ENCODE measurements around the gene PTPN2. TPM values are rescaled to one million over a fixed set of nuclear protein-coding genes. Genes with fewer than 3 reads are reported as not detected.
"Not testable (repeated sequence)": the region's sequence is repeated elsewhere in the genome, so short reads cannot be mapped to it uniquely, and the experiment has no call there.

Gene PTPN2
- 34.4 and 38.8 TPM in 2 replicates for total RNA-seq (2014; rRNA removed; shearing (Covaris generic))
- polyA plus RNA-seq (2014; cell fraction: nucleus; rRNA removed) = 23.2 and 39.6 TPM in 2 replicates

DNA sequence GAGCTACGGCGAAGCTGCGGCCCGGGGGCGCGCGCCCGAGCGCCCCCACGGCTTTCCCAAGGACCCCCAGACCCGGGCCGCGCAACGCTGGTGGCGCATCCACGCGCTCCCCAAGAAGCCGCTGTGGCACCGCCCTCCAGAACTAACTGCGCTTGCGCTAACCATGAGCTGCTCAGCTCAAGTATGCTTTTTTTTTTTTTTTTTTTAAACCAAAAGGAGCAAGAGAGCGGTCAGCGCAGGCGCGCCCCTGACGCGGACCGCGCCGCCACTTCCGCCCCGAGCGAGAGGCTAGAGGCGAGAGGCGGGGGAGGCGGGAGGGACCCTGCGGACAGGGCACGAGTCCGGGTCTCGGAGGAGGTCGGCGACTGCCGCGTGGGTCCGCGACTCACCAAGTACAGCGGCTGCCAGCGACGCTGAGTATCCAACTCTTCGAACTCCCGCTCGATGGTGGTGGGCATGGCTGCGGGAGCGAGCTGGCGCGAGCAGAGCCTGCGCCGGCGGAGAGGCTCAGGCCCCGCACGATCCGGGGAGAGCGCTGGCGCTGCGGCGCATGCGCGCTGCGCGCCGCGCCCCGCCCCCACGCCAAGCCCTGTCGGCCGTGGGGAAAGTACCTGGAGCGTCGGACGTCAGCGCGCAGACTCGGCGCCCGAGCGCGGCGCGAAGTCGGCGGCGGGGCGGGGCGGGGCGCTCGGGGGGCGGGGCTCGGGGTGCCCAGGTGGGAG, at the start of gene PTPN2:
PTPN2 (minus strand) TSS at position 554 of the 722 bp plus-strand sequence; CDS start at position 458, 96 bp downstream.
- peak; percentile 88 for DNase-seq (ENCODE audit: extremely low read depth, low read depth)

GRCh38 chr18:12933327-12933726, 49.3 kb upstream of the PTPN2 start:
- DNase-seq (ENCODE audit: extremely low read depth, low read depth) = no peak

DNA sequence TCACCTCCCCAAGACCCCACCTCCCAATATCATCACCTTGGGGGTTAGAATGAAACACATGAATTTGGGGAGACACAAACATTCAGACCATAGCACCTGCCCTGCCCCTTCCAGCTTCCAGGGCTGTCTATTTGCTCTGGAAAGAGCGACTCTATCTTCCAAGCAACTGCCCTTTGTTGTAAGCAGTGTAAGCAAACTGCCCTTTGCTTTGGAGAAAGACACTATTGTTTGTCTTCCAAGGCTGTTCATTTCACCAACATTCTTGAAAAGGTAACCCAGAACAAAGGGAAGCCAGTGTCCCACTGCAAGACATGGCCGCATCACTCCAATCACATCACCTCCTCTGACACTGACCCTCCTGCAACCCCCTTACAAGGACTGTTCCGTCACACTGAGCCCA, 46.9 kb upstream of the PTPN2 start:
- no peak for DNase-seq (ENCODE audit: extremely low read depth, low read depth)

GRCh38 chr18:12930376-12930775, 46.3 kb upstream of the PTPN2 start:
- DNase-seq (ENCODE audit: extremely low read depth, low read depth) = no peak

- DNase-seq (ENCODE audit: extremely low read depth, low read depth) = no peak
Observed at GRCh38 chr18:12929477-12930083, 45.5 kb upstream of the PTPN2 start.

DNA sequence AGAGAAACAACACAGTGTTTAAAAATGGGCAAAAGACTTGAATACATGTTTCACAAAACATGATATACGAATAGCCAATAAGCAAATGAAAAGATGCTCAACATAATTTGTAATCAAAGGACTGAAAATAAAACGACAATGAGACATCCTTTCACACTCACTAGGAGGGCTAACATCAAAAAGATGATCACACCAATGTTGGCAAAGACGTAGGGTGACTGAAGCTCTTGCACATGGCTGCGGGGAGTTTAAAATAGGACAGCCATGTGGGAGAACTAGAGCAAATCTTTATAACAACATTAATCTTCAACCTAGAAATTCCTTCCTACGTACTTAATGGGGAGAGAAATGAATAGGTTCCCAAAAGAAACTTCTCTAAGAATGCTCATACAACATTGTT, 44.6 kb upstream of the PTPN2 start:
- DNase-seq (ENCODE audit: extremely low read depth, low read depth) = no peak

DNA sequence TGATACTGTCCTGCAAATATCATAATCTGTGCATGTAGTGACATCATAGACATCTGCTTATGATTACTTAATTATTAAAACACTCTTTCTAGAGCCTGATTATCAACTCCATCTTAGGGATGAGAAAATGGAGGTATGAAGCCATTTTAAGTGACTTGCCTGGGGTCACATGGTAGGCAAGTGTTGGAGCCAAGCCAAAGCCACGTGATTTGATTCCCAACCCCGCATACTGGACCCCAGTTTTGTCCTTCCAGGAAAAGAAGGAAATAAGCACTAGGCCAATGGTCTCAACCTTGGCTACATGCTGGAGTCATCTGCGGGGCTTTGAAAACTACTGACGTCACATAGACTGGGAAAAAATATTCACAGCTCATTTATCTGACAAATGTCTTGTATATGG, 44.2 kb upstream of the PTPN2 start:
- DNase-seq (ENCODE audit: extremely low read depth, low read depth) = no peak

- no peak for DNase-seq (ENCODE audit: extremely low read depth, low read depth)
Observed at GRCh38 chr18:12924616-12925015, 40.6 kb upstream of the PTPN2 start.

GRCh38 chr18:12922266-12922665, 38.2 kb upstream of the PTPN2 start:
- no peak for DNase-seq (ENCODE audit: extremely low read depth, low read depth)

- no peak for DNase-seq (ENCODE audit: extremely low read depth, low read depth)
Observed at GRCh38 chr18:12921178-12921577, 37.1 kb upstream of the PTPN2 start.

DNA sequence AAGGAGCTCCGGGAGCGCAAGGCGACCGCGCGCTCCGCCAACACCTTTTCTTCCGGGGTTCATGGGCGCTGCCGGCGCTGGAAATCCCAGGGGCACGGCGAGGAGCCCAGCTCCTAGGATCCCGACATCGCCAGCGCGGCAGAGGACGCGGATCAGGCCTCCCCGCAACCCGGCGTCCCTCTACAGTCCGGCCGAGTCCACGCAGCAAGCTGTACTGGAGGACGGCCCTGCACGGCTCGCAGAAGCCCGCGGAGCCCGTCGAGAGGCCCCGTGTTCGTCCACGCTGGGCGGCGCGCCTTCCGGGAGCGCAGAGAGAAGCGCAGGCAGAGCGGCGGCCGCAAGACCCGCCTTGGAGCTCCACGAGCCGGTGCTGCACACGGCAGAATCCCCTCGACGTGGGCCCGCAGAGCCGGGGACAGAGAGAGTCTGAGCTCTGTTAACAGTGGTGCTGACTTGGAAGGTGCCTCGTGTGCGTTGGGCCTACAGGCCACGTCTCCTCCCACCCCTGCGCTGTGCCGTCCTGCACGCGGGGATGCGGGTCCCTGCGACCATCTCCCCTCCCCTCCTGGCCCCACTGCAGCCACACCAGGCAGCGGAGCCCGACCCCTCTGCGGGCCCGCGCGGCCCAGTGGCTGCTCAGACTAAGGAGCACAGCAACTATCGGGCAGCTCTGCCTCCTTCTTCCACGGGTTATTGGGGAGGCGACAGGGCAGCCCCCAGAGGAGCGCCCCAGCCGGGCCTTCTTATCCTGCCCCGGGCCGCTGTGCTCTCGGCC, 28.1 kb upstream of the PTPN2 start:
- DNase-seq (ENCODE audit: extremely low read depth, low read depth) = no peak

GRCh38 chr18:12911025-12911928, 27.2 kb upstream of the PTPN2 start:
- DNase-seq (ENCODE audit: extremely low read depth, low read depth) = no peak

- DNase-seq (ENCODE audit: extremely low read depth, low read depth) = no peak
Observed at GRCh38 chr18:12908706-12909105, 24.7 kb upstream of the PTPN2 start.

- no peak for DNase-seq (ENCODE audit: extremely low read depth, low read depth)
Observed at GRCh38 chr18:12907258-12907925, 23.4 kb upstream of the PTPN2 start.

- DNase-seq (ENCODE audit: extremely low read depth, low read depth) = no peak
Observed at GRCh38 chr18:12906773-12907172, 22.7 kb upstream of the PTPN2 start.

- no peak for DNase-seq (ENCODE audit: extremely low read depth, low read depth)
Observed at GRCh38 chr18:12906119-12906518, 22.1 kb upstream of the PTPN2 start.

DNA sequence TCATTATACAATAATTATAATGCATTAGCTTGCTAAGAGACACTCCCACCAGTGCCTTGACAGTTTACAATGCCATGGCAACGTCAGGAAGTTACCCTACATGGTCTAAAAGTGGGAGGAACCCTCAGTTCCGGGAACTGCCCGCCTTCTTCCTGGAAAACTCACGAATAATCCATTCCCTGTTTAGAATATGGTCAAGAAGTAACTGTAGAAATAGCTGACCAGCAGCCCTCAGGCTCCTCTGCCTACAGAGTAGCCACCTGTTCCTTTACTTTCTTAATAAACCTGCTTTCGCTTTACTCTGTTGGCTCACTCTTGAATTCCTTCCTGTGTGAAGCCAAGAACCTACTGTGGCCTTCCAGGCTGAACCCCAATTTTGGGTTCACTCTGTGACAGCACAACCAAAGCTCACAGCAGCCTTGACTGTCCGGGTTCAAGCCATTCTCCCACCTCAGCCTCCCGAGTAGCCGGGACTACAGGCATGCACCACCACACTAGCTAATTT, 20.0 kb upstream of the PTPN2 start:
- DNase-seq (ENCODE audit: extremely low read depth, low read depth) = no peak

- not testable (repeated sequence) for DNase-seq (ENCODE audit: extremely low read depth, low read depth)
Observed at GRCh38 chr18:12901208-12901607, 17.2 kb upstream of the PTPN2 start.

- not testable (repeated sequence) for DNase-seq (ENCODE audit: extremely low read depth, low read depth)
Observed at GRCh38 chr18:12896784-12897333, 12.8 kb upstream of the PTPN2 start.
